ENCODE data around the gene CCNA2. TPM values are rescaled to one million over a fixed set of nuclear protein-coding genes. Genes with fewer than 3 reads are reported as not detected.

CCNA2 gene
- total and polyA plus RNA-seq, 4 donors, result 1.4 to 8.8 (median 1.8) TPM

DNA sequence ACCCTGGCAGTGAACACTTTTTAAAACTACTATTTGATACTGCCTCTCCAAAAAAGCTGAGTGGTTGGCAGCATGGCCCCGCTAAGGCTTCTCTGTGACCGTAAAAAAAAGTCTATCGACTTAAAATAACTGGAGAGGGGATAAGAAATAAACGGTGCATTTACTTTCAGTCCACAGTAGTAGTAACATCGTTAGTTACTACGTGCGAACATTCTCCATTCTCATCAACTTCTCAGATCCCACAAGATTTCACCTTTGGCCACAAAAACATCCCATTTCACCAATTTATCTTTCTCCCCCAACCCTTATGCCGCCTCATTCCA is 23.1 kb downstream of the CCNA2 start:
- Histone ChIP-seq H3K27ac (ENCODE audit: low read depth in 1 of 2, low read length in 1 of 2) (peak overlapping the region; percentile 89 to 94), H3K9me3 (ENCODE audit: control insufficient read depth in 4 of 4, insufficient read depth in 3 of 4, low read length in 3 of 4) (no peaks in the 10 kb centered on the region), H3K4me1 (ENCODE audit: control insufficient read depth in 5 of 5, insufficient read depth in 5 of 5, low read length in 5 of 5) (peaks cover 0 to 22% (median 0%) of the 10 kb centered on the region in 5 donors), H3K36me3 (ENCODE audit: control insufficient read depth in 4 of 4, insufficient read depth in 4 of 4, low read length in 4 of 4) (peaks cover 6 to 23% (median 12%) of the 10 kb centered on the region in 4 donors), H3K9ac (ENCODE audit: insufficient read depth in 1 of 2, low read length in 2 of 2) (peak overlapping the region; percentile 79 to 96), H3K27me3 (ENCODE audit: control insufficient read depth in 3 of 3, insufficient read depth in 3 of 3, low read length in 2 of 3) (no peaks in the 10 kb centered on the region), H3K4me3 (peak overlapping the region; percentile 49)
- TF ChIP-seq, protein P1, sequence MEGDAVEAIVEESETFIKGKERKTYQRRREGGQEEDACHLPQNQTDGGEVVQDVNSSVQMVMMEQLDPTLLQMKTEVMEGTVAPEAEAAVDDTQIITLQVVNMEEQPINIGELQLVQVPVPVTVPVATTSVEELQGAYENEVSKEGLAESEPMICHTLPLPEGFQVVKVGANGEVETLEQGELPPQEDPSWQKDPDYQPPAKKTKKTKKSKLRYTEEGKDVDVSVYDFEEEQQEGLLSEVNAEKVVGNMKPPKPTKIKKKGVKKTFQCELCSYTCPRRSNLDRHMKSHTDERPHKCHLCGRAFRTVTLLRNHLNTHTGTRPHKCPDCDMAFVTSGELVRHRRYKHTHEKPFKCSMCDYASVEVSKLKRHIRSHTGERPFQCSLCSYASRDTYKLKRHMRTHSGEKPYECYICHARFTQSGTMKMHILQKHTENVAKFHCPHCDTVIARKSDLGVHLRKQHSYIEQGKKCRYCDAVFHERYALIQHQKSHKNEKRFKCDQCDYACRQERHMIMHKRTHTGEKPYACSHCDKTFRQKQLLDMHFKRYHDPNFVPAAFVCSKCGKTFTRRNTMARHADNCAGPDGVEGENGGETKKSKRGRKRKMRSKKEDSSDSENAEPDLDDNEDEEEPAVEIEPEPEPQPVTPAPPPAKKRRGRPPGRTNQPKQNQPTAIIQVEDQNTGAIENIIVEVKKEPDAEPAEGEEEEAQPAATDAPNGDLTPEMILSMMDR (IDR thresholded peaks at IDR 0.05; ENCODE audit: control extremely low read depth, extremely low read depth), result no peak
- DNase-seq, result no peak
- 35 to 38% methylated on average over 8 of the region's 8 CpGs for WGBS, 2 donors
- ATAC-seq (ENCODE audit: insufficient read depth, low FRiP score), result peak; percentile 21

DNA sequence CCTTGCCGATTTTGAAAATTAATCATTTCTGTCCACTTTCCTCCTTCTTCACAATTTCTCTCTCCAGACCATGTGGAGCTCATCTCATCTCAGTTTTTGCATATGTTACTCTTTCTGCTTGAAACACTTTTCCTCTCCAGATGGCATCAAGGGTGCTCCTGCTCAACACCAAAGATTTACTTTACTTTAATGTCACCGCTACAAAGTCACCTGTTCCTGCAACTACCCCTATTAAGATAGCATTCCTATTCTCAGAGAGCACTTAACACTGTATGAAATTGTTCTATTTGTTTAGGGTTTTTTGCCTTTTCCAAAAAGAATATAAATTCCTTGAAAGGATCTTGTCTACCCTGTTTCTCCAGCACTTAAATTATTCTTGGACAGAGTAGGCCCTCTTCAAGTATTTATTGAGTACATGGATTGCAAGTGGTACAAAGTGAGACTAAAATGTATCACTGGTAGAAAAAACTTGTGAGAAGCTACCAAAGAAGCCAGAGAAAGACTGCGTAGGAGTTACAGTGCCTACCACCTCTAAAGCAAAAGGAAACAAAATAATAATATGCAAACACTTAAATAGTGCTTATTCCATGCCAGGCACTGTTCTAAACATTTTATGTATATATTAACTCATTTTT is 23.7 kb downstream of the CCNA2 start:
- H3K4me1 ChIP-seq (ENCODE audit: control insufficient read depth in 5 of 5, insufficient read depth in 5 of 5, low read length in 5 of 5), result peaks cover 0 to 24% (median 0%) of the 10 kb centered on the region in 5 donors
- H3K27me3 ChIP-seq (ENCODE audit: control insufficient read depth in 3 of 3, insufficient read depth in 3 of 3, low read length in 2 of 3), result no peaks in the 10 kb centered on the region
- ATAC-seq (ENCODE audit: insufficient read depth, low FRiP score) (peak; percentile 2), DNase-seq (peak in 2 of 3 donors; percentile 35 to 64)
- no peaks in the 10 kb centered on the region for H3K9me3 ChIP-seq (ENCODE audit: control insufficient read depth in 4 of 4, insufficient read depth in 3 of 4, low read length in 3 of 4)
- peaks cover 6 to 17% (median 11%) of the 10 kb centered on the region in 4 donors for H3K36me3 ChIP-seq (ENCODE audit: control insufficient read depth in 4 of 4, insufficient read depth in 4 of 4, low read length in 4 of 4)
- H3K27ac ChIP-seq (ENCODE audit: low read depth in 1 of 2, low read length in 1 of 2), result no peak overlapping the region
- H3K4me3 ChIP-seq, result no peak overlapping the region
- H3K9ac ChIP-seq (ENCODE audit: insufficient read depth in 1 of 2, low read length in 2 of 2), result no peak overlapping the region
- TF ChIP-seq, protein P1 (IDR thresholded peaks at IDR 0.05; ENCODE audit: control extremely low read depth, extremely low read depth), result no peak
- WGBS, 2 donors, result 66 to 87% methylated on average over 3 of the region's 3 CpGs

DNA sequence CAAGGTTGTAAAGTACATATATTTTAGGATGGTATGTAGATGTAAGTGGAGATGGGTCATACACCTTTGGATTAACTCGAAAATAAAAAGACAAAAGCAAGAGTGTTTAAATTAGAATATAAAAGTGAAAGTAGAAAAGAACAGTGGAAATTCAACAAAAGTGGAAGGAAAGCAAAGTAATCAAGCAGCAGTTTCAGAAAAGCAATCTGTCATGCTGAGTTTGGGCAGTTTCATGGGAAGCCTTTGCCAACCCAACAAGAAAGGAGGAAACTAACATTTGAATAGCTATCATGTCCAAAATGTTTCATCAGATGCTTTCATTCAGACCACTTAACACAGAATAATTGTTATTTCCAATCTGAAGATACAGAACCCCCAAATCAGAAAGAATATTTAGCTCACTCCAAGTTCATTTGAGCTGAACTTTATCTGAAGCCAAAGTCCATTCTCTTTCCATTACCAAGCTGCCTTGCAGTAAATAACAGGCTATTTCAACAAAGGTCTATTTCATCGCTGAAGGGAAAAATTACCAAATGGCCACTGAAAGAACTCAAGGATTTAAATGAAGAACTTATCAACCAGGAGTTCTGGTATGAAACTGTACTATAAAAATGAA is 24.4 kb downstream of the CCNA2 start:
- Histone ChIP-seq H3K4me1 (ENCODE audit: control insufficient read depth in 5 of 5, insufficient read depth in 5 of 5, low read length in 5 of 5) (peaks cover 0 to 24% (median 0%) of the 10 kb centered on the region in 5 donors), H3K9me3 (ENCODE audit: control insufficient read depth in 4 of 4, insufficient read depth in 3 of 4, low read length in 3 of 4) (no peaks in the 10 kb centered on the region), H3K27me3 (ENCODE audit: control insufficient read depth in 3 of 3, insufficient read depth in 3 of 3, low read length in 2 of 3) (no peaks in the 10 kb centered on the region), H3K36me3 (ENCODE audit: control insufficient read depth in 4 of 4, insufficient read depth in 4 of 4, low read length in 4 of 4) (peaks cover 3 to 12% (median 5%) of the 10 kb centered on the region in 4 donors), H3K9ac (ENCODE audit: insufficient read depth in 1 of 2, low read length in 2 of 2) (no peak overlapping the region), H3K27ac (ENCODE audit: low read depth in 1 of 2, low read length in 1 of 2) (no peak overlapping the region), H3K4me3 (no peak overlapping the region)
- DNase-seq (peak in 1 of 3 donors; percentile 4), ATAC-seq (ENCODE audit: insufficient read depth, low FRiP score) (no peak)
- TF ChIP-seq, protein P1 (IDR thresholded peaks at IDR 0.05; ENCODE audit: control extremely low read depth, extremely low read depth), result no peak
- WGBS, 2 donors, result 48% methylated on average over 2 of the region's 2 CpGs
